Activated CD4-positive, alpha-beta T cell treated with anti-CD3 and anti-CD28 coated beads for 36 hours (primary cell): ENCODE measurements around the gene EIF1AD. TPM values are rescaled to one million over a fixed set of nuclear protein-coding genes. Genes with fewer than 3 reads are reported as not detected.

Experiments used
- ATAC-seq: fragments of 200-7000 bp; cut with Tn5 transposase; one replicate; pipeline ENCODE4 v1.10.0; 2021; ENCODE audit warnings: mild to moderate bottlenecking, moderate library complexity
- CTCF ChIA-PET: fragments of 350-600 bp; sonication (Branson Sonifier 250); formaldehyde crosslinking; loops from one replicate; lab custom pipeline; 2021; ENCODE audit warnings: antibody characterized with exemption; lab: Charles Lee
- POLR2A ChIA-PET: fragments of 350-600 bp; sonication (Branson Sonifier 250); formaldehyde crosslinking; loops from one replicate; lab custom pipeline; 2021; ENCODE audit warnings: antibody characterized with exemption, inconsistent platforms; lab: Charles Lee
- DNase-seq: peaks from one replicate; pipeline ENCODE4 v3.0.0-alpha.2; 2020
- H3K27ac Mint-ChIP-seq: one replicate; pipeline ENCODE4 v1.8.0; 2021; ENCODE audit warnings: mixed read lengths
- H3K27me3 Mint-ChIP-seq: one replicate; pipeline ENCODE4 v1.8.0; 2021; ENCODE audit warnings: mixed read lengths
- H3K36me3 Mint-ChIP-seq: one replicate; pipeline ENCODE4 v1.8.0; 2021; ENCODE audit warnings: low read depth, mixed read lengths
- H3K4me1 Mint-ChIP-seq: one replicate; pipeline ENCODE4 v1.8.0; 2021; ENCODE audit warnings: mixed read lengths
- H3K4me3 Mint-ChIP-seq: one replicate; pipeline ENCODE4 v1.8.0; 2021; ENCODE audit warnings: mild to moderate bottlenecking, moderate library complexity, mixed read lengths
- H3K9me3 Mint-ChIP-seq: one replicate; pipeline ENCODE4 v1.8.0; 2021; ENCODE audit warnings: low read depth, mixed read lengths
- intact Hi-C, 2 experiments: fragments of 100-400 bp; cut with DNase I in 1 of 2; cut with micrococcal nuclease in 1 of 2; formaldehyde crosslinking; loops; one replicate each; pipeline versions ENCODE4 v1.14.2 to v1.15.1; 2022 to 2024; cut with DNase I, micrococcal nuclease
- total RNA-seq, 2 experiments: library from RNA; stranded (reverse); gene quantifications; one replicate each; pipeline ENCODE4 v1.2.3, GENCODE V29; 2021

The EIF1AD gene
- total RNA-seq, 2 experiments from 2014 or later: 45.1 to 52.2 TPM

DNA sequence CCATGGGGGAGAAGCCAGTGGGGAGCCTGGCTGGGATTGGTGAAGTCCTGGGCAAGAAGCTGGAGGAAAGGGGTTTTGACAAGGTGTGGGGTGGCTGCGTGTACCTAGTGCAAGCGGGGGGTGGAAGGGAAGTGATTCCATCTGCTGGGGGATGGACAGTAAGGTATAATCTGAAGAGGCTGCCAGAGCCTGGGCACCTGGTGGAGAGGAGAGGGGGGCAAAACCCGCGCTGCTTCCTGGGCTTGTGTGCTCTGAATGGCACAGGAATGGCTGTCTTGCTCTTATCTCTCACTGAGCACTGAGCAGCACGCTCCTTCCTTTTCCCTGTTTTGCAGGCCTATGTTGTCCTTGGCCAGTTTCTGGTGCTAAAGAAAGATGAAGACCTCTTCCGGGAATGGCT is 1.3 kb upstream of the EIF1AD start:
- Mint-ChIP-seq H3K27ac (peak overlapping the region; percentile 85), H3K4me1 (peaks cover 33% of the 10 kb centered on the region), H3K27me3 (no peaks in the 10 kb centered on the region), H3K36me3 (peaks cover 49% of the 10 kb centered on the region), H3K9me3 (no peaks in the 10 kb centered on the region), H3K4me3 (peak overlapping the region; percentile 100)
- DNase-seq (no peak), ATAC-seq (no peak)
- intact Hi-C loops: loop anchor here (2.0 to 5.0 kb wide), 6 partner anchors 20 to 589 kb away; partner anchors contain the start of genes CCDC87 (in 1 of the 2), CCS (in 1 of the 2), KAT5 (in 1 of the 2) and SF3B2 (in 1 of the 2)
- CTCF ChIA-PET: interaction anchor here (1.1 to 1.5 kb wide), 6 partner anchors 8 to 132 kb away, joined by 3 to 7 read pairs (median 4); partner anchors contain the start of genes CST6, FIBP and SART1
- POLR2A ChIA-PET: interaction anchor here (0.7 to 1.5 kb wide), 2 partner anchors 115 to 192 kb away, joined by 4 to 5 read pairs; partner anchors contain the start of gene FIBP

DNA sequence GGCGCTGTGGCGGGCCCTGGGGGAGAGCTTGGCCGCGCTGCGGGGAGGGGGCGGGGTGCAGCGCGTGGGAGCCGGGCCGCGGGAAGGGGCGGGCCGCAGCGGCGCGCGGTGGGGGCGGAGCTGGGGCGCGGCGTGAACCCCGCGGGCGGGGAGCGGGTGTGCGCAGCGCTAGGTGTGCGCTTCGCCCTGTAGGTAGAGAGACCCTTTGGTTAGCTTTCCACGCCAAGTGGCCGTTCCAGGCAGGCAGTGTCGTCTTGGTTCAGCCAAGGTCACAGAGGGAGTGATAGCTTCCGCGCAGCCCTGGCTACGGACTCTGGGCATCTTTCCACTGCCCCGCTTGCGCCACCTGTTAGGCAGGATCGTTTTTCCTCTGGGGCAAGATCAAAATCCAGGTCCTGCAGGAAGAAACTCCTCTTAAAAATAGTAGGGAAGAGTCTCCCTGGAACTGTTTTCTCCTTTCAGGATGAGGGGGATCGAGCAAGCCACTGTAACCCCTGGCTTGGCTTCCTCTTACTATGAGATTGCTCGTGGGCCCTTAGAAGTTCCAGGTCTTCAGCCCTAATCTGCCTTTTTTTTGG is 780 bp upstream of the EIF1AD start:
- H3K9me3 Mint-ChIP-seq: no peaks in the 10 kb centered on the region
- no peaks in the 10 kb centered on the region for H3K27me3 Mint-ChIP-seq
- H3K4me3 Mint-ChIP-seq: peak overlapping the region; percentile 100
- ChIA-PET POLR2A (interaction anchor here (0.6 to 1.5 kb wide), 7 partner anchors 10 to 310 kb away, joined by 3 to 6 read pairs (median 4); partner anchors contain the start of genes FIBP and SF3B2), CTCF (interaction anchor here (0.6 to 1.5 kb wide), 12 partner anchors 8 to 282 kb away, joined by 3 to 10 read pairs (median 4); partner anchors contain the start of genes CST6, FIBP, MUS81 and RNASEH2C)
- no peak for DNase-seq
- peaks cover 34% of the 10 kb centered on the region for H3K4me1 Mint-ChIP-seq
- peak; percentile 64 for ATAC-seq
- H3K36me3 Mint-ChIP-seq: peaks cover 53% of the 10 kb centered on the region
- intact Hi-C loops: loop anchor here (1.0 to 5.0 kb wide), 26 partner anchors 20 to 590 kb away; partner anchors contain the start of genes KAT5 (in 2 of the 2), SART1 (in 2 of the 2), SF3B2 (in 2 of the 2) and AP5B1 (in 1 of the 2)
- H3K27ac Mint-ChIP-seq: peak overlapping the region; percentile 85

DNA sequence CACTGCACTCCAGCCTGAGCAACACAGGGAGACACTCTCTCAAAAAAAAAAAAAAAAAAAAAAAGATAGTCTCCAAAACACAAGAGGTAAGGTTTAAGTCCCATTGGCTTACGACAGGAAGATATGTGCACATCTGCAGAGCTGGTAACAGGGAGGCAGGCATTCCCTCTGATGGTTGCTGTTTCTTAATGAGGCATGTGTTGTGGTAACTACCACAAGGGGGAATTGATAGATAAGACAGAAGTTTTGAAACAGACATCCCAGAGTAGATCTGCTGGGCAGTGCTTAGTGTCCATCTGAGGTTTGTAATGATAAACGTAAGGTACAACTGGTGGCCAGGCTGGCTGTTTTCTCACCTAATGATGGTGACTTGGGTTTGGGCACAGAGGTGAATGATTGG is 4.7 kb downstream of the EIF1AD start:
- H3K4me1 Mint-ChIP-seq: peaks cover 21% of the 10 kb centered on the region
- no peaks in the 10 kb centered on the region for H3K9me3 Mint-ChIP-seq
- H3K27me3 Mint-ChIP-seq: no peaks in the 10 kb centered on the region
- DNase-seq (no peak), ATAC-seq (no peak)
- H3K4me3 Mint-ChIP-seq: no peak overlapping the region
- ChIA-PET POLR2A (no interaction called here), CTCF (no interaction called here)
- H3K36me3 Mint-ChIP-seq: peaks cover 43% of the 10 kb centered on the region
- H3K27ac Mint-ChIP-seq: peak overlapping the region; percentile 35
- intact Hi-C loops: no loop called here

DNA sequence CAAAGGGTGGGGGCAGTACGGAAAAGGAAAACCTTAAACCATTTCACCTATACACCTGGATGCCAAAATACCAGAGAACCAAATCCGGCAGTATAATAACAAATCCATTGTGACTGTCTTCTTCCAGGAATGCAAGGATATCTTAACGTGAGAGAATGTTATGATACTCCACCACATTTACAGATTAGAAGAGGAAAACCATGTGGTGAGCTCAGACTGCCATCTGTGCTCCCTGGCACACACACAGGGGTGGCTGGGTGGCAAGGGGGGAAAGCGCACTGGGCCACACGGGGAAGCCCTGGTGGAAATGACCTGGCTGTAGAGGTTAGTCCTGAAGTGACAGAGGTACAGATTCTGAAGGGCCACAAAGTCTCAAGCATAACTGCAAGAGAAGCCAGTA is 9.9 kb downstream of the EIF1AD start:
- peaks cover 8% of the 10 kb centered on the region for H3K36me3 Mint-ChIP-seq
- H3K4me1 Mint-ChIP-seq: peaks cover 2% of the 10 kb centered on the region
- ChIA-PET CTCF (interaction anchor here (0.9 to 3.6 kb wide), 5 partner anchors 104 to 280 kb away, joined by 3 to 21 read pairs (median 4); partner anchors contain the start of genes FIBP and KAT5), POLR2A (no interaction called here)
- no peak for DNase-seq
- H3K27ac Mint-ChIP-seq: no peak overlapping the region
- intact Hi-C loops: no loop called here
- ATAC-seq: no peak
- no peaks in the 10 kb centered on the region for H3K9me3 Mint-ChIP-seq
- H3K4me3 Mint-ChIP-seq: no peak overlapping the region
- H3K27me3 Mint-ChIP-seq: no peaks in the 10 kb centered on the region

DNA sequence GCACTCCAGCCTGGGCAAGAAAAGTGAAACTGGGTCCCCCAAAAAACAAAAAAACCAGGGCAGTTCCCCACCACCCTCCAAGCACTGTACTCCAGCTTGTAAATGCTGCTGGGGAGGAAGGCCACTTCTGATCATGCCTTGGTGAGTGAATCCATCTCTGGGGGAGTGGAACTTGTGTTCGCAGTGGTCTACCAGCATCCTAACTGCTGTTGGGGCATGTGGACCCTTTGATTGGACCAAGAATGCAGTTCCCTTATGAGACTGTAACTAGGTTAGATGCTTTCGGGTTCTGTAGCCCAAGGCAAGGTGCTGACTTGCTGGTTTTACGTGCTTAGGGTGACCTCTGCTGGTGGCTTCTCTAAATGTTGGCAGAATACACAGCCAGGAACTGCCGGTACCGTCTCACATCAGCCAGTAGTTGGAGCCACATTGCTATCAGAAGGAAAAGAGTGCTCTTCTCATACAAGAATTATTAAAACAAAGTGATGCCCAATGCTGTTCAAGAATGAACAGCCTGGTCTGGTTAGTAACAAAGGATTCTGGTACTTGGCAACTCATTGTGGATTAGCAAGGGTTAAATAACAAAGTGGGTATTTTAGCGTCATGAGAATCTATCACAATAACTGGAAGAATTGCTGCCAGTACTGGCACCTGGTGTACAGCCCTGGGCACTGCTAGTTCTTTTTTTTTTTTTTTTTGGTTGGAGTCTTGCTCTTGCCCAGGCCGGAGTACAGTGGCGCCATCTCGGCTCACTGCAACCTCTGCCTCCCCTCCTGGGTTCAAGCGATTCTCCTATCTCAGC is 13.0 kb downstream of the EIF1AD start:
- ChIA-PET CTCF (interaction anchor here (0.6 to 3.5 kb wide), 23 partner anchors 9 to 485 kb away, joined by 3 to 42 read pairs (median 4); partner anchors contain the start of genes CCDC85B, FIBP, MUS81 and PCNX3), POLR2A (interaction anchor here (0.6 kb wide), 1 partner anchor 211 kb away, joined by 3 read pairs; no protein-coding TSS in a partner anchor)
- Mint-ChIP-seq H3K27me3 (no peaks in the 10 kb centered on the region), H3K4me1 (peaks cover 2% of the 10 kb centered on the region), H3K4me3 (no peak overlapping the region), H3K27ac (peak overlapping the region; percentile 59), H3K36me3 (peaks cover 2% of the 10 kb centered on the region), H3K9me3 (no peaks in the 10 kb centered on the region)
- ATAC-seq: peak; percentile 99
- peak; percentile 95 for DNase-seq
- intact Hi-C loops: loop anchor here (1.0 to 5.0 kb wide), 10 partner anchors 101 to 362 kb away; partner anchors contain the start of genes FIBP (in 2 of the 2), AP5B1 (in 1 of the 2), KAT5 (in 1 of the 2) and MUS81 (in 1 of the 2)

DNA sequence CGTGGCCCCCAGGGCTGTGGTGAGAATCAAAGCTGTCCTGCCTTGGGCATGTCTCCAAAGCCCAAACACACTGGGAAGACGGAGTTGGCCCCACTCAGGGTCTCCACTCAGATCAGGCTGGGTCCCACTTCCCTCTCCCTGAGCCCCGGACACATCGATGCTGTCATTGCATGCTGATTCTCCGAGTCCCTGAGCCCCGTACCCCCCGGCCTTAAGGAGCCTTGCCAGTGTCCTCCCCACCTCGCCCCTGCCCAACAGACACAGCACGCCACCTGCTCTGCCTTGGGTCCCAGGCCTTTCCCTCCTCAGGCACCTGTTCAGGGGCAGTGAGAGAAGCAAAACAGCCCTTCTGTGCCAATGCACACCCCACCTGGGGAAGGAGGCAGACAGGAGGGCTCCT is 14.6 kb downstream of the EIF1AD start:
- Mint-ChIP-seq H3K27ac (no peak overlapping the region), H3K9me3 (no peaks in the 10 kb centered on the region), H3K4me3 (no peak overlapping the region), H3K4me1 (peaks cover 2% of the 10 kb centered on the region), H3K27me3 (no peaks in the 10 kb centered on the region), H3K36me3 (peaks cover 2% of the 10 kb centered on the region)
- DNase-seq (no peak), ATAC-seq (no peak)
- ChIA-PET CTCF (interaction anchor here (2.8 to 3.5 kb wide), 2 partner anchors 97 to 102 kb away, joined by 26 to 42 read pairs; partner anchors contain the start of gene CCDC85B), POLR2A (no interaction called here)
- intact Hi-C loops: loop anchor here in 1 of 2 experiments (5.0 kb wide), 1 partner anchor 275 kb away; the partner anchor contains the start of gene KAT5

DNA sequence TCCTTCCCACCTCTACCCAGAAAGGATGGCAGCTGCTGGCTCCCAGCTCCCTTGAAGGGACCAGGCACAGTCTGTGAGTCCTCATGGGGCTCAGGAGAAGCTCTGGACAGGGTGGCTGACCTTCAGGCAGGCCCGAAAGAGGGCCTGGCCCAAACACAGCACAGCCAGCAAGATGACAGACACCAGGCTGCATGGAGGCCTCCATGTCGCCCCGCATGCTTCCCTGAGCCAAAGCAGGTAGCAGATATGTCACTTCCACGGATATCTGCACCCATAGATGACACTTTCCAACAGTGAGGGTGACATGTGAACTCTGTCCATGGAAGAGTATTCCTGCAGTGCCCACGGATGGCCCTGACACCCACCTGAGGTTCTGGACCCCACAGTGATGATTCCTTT is 18.4 kb downstream of the EIF1AD start:
- intact Hi-C loops: no loop called here
- ATAC-seq: no peak
- Mint-ChIP-seq H3K9me3 (no peaks in the 10 kb centered on the region), H3K36me3 (peaks cover 10% of the 10 kb centered on the region), H3K27me3 (no peaks in the 10 kb centered on the region), H3K27ac (no peak overlapping the region), H3K4me1 (no peaks in the 10 kb centered on the region), H3K4me3 (no peak overlapping the region)
- ChIA-PET POLR2A (no interaction called here), CTCF (interaction anchor here (0.7 to 1.5 kb wide), 4 partner anchors 99 to 204 kb away, joined by 3 to 4 read pairs (median 3); no protein-coding TSS in a partner anchor)
- no peak for DNase-seq

DNA sequence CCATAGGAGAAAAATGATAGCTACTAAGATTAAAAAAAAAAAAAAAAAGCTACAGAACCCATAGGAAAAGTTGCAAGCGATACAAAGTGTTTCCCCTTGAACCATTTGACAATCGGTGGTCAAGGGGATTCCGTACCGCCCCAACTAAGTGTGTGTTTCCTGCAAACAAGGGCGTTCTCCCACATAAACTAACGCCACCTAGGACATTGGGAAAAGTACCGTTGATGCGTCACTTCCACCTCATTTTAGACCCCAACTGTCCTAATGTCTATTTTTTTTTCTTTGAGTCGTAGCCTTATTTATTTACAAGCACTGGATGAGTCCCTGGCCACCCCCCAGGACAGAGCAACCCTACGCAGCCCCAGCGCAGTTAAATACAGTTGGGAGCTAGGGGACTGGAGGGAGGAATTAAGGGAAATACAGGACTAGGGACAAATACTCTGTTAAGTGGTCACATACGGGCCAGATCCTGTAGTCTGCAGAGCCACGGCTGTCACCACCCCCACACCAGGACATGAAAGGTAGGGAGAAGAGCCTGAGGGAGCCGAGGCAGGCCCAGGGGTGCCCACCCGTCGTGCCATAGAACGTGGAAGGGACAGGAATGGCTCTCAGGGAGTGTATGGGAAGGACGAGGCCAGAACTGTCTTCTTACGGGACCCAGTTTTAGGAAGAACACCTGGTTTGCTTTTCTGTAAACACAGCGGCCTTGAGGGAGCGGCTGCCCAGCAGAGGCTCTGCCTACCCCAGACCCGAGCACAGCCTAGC is 19.0 kb downstream of the EIF1AD start:
- no peak for DNase-seq
- Mint-ChIP-seq H3K36me3 (peaks cover 12% of the 10 kb centered on the region), H3K4me3 (no peak overlapping the region), H3K4me1 (no peaks in the 10 kb centered on the region), H3K27me3 (no peaks in the 10 kb centered on the region), H3K27ac (no peak overlapping the region), H3K9me3 (no peaks in the 10 kb centered on the region)
- CTCF ChIA-PET: interaction anchor here (0.7 to 1.5 kb wide), 4 partner anchors 99 to 204 kb away, joined by 3 to 4 read pairs (median 3); no protein-coding TSS in a partner anchor
- POLR2A ChIA-PET: no interaction called here
- intact Hi-C loops: no loop called here
- ATAC-seq: no peak

DNA sequence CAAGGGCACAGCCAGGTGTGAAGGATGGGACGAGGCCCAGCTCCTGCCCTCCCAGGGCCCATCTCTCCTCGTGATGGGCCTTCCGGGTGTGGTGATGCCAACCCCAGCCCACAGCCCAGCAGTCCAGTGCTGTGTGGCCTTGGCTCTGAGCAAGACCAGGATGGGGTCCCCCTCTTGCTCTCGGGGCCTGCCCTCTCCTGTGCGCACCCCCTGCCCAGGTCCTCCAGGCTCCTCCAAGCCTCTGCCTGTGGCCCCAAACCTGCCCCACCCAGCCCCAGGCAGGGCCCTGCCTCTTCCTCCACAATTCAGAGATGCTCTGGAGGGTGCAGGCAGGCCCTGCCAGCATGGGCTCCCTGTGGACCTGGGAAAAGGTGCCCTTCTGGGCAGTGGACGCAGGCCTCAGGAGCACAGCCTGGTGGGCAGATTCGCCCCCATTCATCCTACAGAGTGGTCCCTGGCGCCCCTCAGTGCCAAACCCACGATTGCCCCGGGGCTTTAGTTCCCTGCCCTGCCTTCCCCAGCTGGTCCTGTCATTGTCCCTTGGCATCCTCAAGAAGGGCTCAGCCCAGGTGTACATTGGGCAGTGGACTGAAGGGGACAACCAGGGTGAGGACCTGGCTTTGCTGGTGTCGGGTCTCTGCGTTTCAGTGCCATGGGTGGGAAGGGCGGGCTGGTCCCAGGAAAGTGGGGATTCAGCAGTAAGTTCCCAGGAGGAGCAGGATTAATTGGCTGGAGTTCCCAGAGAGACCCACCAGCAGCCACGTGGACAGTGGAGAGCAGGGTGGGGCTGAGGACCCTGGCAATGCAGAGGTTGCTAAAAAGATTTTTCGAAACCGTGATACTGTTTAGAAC is 19.8 kb downstream of the EIF1AD start:
- intact Hi-C loops: no loop called here
- ATAC-seq: no peak
- Mint-ChIP-seq H3K27me3 (no peaks in the 10 kb centered on the region), H3K27ac (no peak overlapping the region), H3K9me3 (no peaks in the 10 kb centered on the region), H3K4me1 (no peaks in the 10 kb centered on the region), H3K4me3 (no peak overlapping the region), H3K36me3 (peaks cover 14% of the 10 kb centered on the region)
- POLR2A ChIA-PET: no interaction called here
- CTCF ChIA-PET: interaction anchor here (0.7 kb wide), 1 partner anchor 280 kb away, joined by 3 read pairs; no protein-coding TSS in a partner anchor
- DNase-seq: no peak
